NCI-H748 (cell line): ENCODE results near the gene KDM4C.
A peak's percentile ranks its signal among the peaks of the same experiment; 100 is the strongest.
"Not testable (repeated sequence)": the region's sequence is repeated elsewhere in the genome, so short reads cannot be mapped to it uniquely, and the experiment has no call there.

Experiments used
- DNase-seq: peaks from one replicate; lab custom pipeline; 2025; ENCODE audit not compliant: unreplicated experiment; lab: John Stamatoyannopoulos, UW

Gene KDM4C

DNA sequence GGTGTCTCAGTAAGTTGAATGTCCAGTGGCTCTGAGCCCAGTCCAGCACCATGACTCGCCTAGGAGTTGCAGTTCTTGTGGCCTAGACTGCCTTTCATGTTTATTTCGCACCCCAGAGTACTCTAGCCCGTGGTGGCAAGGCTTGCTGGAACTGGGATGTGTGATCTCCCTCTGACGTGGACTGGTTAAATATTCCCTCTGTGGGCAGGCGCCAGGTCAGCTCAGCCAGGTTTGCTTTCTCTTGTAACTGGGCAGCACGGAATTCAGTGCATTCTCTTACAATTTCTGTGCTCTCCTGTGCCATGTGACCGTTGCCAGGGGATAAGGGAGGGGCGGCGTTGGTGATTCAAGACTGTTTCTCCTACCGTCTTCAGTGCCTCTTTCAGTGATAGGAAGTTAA is 270.8 kb downstream of the KDM4C start:
- DNase-seq: no peak

DNA sequence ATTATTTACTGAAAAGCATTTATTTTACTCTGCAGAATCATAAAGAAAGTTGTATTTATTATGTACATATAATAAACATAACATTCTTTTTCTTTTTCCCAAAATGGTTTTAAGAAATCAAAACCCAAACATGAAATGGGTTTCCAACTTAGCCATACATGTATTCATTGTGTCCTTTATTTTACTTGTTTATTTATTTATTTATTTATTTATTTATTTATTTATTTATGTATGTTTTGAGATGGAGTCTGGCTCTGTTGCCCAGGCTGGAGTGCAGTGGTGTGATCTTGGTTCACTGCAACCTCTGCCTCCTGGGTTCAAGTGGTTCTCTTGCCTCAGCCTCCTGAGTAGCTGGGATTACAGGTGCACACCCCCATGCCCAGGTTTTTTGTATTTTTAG is 273.2 kb downstream of the KDM4C start:
- not testable (repeated sequence) for DNase-seq

DNA sequence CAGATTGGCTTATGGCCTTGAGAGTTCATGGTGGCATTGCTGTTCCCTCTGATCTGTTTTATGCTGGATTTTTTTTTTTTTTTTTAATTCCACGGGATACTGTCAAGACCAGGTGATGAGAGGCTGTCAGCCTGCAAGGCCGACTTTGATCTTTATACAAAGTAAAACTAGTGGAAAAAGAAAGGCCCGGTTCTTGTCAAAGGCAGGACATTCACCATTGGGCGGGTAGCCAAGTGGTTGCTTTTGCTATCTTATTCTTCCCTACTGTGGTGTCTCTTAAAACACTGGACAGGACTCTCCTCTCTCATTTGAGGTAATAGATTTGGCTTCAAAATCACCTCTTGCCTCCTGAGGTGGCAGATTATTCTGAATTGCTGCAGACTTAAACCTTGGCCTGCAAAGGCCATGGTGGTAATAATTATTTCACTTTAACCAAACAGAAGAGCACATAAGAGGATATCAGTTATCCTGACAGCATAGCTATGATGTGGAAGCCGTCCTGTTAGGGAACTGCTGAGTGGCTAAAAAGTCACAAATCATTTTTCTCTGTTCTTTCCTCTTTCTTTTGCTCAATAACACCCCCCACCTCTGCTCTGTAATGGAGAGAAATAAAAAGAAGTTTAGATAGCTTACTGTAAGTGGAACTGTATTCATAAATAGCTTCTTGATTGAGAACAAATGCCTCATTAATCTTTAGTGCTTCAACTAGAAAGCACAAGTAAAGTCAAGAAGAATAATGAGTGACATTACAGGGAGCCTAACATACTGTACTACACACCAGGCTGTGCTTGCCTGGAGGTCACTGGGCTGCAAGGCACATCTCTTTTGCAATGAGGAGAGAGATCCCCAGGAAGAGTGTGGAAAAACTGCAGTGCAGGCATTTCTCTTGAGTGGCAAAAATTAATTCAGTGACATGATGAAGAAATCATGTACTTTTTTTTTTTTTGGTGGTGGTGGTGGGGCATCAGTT is 275.6 kb downstream of the KDM4C start:
- no peak for DNase-seq

DNA sequence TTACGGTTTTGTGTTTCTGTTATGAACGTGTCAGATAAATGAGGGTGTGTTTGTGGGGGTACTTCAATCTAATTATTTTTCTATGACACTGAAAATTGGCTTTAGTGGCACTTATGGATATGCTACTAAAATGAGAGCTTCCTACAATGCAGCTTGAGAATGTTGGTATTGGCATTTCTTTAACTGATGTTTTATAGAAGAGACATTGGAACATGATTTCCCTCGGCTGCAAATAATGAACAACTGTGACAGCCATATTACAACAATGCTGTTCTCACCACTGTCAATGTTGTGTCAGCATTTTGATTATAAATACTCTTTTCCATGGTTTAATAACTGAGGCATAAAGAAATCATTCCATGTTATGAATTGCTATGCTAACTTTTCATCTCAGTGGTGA is 279.4 kb downstream of the KDM4C start:
- DNase-seq: no peak

DNA sequence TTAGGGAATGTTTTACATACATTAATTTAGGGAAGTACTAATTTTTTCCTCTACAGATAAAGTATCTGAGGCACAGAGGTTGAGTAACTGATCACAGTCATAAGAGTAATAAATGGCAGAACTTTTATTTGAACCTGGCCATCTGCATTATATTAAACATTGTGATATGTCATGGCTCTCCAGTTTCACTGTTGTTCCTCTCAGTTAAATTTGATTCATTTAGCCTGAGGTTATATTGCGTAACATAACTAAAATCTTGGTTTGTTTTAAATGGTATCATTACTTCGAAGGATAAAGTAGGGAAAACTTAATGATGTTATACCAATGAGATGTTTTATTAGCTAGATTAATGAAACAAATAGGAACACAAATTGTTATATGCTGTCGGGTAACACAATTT is 284.4 kb downstream of the KDM4C start:
- DNase-seq: no peak

DNA sequence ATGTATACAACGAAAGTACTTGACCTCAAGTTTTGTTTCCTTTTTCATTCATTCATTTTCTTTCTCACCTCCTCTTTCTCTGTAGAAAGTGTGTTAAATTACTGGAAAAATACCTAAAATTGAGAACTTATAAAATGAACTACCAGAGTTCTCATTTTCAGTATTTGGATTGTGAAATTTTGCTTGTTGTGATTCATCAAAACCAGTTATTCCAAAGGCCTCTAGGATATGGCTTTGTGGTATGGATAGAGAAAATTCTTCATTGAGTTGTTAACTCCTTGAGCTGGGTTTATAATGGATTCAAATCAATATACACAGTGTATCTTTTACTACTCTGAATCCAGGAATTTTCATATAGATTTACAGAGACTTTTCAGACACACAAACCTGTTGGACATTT is 287.6 kb downstream of the KDM4C start:
- DNase-seq: no peak

DNA sequence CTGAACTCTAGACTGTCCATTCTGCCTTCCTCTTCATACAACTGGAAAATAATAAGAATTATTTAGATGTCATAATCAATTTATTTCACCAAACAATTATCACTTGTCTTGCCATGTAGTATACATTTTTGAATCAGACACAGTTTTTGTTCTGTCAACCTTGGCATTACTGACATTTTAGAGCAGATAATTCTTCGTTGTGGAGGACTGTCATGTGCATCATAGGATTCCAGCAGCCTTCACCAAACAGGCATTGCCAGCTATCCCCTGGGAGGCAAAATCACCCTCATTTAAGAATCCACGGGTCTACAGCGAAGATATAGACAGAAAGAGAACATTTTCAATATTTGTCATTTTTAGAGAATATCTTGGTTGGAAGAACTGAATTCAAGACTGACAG is 293.9 kb downstream of the KDM4C start:
- no peak for DNase-seq

DNA sequence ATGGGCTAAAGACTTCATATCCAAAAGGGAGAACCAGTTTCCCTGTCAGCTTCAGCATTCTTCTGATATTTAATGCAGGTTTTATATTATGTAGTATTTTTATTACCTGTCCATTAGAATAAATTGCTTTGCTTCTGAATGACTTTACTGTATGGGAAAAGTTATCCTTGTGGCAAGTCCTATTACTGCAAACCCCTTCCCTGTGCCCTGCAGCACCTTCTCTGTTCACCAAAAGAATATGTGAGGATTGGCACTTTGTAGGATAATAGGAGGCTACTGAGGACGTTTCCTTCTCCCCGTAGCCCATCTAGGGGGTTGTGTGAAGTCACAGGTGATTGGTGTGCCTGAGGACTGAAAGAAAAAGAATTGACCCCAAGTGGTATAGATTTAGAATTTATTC is 296.1 kb downstream of the KDM4C start:
- no peak for DNase-seq

DNA sequence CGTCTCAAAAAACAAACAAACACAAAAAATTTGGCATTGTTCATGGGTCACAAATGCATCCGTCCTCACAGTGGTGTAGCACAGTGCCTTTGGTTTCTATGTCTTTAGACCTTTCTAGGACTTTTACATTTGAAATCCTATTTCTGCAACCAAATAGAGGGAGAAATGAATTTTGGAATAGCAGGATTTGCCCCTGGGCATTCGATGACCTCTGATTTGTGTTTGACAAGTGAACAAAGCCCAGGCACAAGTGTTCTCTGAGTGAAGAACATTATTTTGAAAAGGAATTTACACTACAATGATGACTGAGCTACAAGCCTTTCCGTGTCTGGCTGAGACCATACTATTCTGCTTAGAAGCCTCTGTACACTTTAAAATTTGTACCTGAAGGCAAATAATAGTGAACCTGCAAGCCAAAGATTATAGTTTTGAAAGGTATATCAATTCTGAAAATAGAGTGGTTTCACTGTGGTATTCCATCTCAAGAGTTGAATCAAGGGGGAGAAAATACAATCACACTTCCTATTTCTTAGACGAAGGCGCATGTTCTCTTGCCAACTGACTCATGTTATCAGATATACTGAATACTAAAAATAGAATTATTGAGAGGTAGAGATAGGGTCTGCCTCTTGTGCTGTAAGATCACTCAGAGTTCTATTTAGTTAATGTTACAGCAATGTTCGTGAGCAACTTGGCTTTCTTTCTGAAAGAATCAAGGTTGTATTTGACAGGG is 297.6 kb downstream of the KDM4C start:
- DNase-seq: no peak

DNA sequence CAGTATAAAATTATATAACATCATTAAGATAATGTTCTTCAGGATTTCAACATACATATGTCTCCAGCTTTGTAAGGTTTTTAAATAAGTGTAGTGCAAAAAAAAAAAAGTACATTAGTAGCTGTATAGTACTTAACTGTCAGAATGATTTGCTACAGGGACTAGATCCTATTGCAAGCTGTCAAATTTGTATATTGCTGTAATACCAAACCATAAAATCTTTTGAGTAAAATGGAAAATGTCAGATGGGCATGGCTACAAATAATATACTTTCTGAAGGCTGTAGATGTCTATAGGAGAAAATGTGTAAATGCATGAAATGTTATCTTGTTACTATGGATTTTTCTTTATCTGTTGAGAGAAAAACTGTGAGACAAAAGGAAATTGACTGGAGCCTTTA is 298.5 kb downstream of the KDM4C start:
- no peak for DNase-seq

DNA sequence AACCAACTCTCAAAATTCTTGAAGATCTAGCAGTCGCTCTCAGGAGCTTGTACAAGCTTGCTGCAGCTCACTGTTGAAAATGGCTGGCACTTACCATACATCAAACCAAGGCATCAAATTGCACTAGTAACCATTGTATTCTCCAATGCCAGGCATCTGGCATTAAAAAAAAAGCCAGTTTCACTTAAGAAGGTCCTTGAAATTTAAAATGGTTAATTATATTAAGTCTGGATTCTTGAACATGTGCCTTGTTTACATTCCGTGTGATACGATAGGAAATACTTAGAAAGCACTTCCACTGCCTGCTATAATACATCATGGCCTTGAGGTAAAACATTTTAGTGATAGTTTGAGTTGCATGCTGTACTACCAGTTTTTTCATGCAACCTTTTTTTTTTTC is 300.7 kb downstream of the KDM4C start:
- peak; percentile 17 for DNase-seq

DNA sequence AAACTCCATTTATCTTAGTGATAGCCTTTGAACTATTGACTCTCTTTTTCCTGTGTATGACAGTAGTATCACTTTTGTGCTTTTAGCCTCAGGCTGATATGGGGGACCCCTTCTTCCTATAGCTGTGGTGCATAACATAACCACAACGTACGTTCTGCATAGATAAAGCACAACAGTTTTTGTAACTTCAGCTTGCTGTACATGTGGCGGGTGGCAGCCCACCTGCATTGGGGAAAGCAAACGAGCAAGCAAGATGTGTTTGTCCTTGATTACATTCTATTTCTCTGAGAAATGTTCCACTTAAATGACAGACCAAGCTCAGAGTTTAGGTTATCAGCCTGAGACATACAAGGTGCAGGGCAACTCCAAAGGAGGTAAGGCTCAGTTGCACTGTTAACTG is 309.4 kb downstream of the KDM4C start:
- no peak for DNase-seq

DNA sequence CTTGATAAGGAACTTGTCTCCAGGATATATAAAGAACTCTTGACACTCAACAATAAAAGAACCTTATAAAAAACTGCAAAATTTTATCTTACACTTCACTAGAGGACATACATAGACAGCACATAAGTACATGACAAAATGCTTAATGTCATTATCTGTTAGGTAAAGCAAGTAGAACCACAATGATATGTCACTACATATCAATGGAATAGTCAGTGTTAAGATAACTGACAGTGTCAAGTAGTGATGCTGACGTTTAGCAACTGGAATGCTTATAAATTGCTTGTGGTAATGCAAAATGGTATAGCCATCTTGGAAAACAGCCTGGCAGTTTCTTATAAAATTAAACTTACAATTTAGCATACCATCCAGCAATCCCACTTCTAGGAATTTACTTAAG is 314.1 kb downstream of the KDM4C start:
- no peak for DNase-seq

DNA sequence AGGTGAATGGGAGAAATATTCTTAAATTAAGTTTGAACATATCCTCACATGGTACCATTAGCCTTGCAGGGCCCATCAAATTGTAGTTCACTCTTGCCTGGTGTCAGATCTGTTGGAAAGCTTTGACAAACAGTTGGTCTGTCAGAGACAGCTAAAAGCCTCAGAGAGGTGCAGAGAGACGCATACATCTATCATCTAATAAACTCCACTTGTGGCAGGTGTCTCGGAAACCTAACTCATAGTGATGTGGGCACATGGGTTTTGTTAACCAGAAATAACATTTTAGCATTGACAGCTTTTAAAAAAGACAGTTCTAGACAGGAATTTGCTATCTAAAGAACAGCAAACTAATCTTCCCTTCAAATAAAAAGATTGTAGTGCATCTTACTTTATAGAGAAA is 315.9 kb downstream of the KDM4C start:
- DNase-seq: no peak

DNA sequence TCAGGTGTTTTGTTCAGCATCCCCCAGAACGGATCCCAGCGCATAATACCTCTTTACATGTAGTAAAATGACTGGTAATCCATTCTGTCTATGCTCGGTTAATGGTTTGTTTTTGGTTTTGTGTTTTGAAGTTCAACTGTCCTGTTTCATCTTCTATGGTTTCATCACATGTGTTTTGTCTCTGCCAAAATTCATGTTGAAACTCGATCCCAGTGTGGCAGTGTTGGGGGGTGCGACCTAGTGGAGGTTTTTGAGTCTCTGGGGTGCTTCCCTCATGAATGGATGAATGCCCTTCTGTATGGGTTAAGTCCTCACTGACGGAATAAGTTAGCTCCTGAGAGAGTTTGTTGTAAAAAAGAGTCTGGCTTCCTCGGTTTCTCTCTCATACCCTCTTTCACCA is 317.4 kb downstream of the KDM4C start:
- DNase-seq: no peak

DNA sequence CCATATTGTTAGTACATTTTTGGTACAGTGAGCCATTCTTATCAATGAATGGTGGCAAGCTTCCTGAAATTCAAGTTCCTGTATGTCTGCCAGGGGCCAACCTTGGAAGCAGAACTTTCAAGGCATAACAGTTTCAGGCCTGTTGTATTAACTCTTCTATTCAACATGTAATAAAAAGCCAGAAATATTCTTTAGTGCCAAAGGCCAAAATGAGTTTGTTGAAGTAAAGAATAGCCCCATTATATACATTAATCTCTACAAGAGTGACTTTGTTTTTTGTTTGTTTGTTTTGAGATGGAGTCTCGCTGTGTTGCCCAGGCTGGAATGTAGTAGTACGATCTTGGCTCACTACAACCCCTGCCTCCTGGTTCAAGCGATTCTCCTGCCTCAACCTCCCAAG is 321.3 kb downstream of the KDM4C start:
- no peak for DNase-seq

DNA sequence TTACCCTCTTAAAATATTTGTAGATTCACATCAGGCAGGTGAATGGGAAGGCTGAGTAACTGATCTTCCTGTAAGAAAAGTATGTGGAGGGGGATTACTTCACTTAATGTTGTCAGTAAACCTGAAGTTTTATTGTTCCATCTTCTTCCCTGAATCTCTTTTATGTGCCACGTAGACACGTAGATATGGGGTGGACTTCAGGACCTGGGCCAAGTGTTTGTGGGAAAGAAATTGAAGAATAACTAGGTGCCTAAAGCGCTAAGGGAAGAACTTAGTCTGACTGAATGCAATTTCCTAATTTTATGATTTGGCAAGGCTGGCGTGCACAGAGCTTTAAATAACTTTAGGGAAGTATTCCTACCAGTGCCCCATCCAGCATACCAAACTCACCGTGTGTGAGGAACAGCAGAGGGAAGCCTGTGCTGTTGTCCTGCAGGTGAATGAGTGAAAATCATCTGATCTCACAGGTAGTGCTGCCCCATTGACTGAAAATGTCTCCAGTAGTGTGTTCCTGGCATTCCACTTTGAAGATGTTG is 323.4 kb downstream of the KDM4C start:
- no peak for DNase-seq

DNA sequence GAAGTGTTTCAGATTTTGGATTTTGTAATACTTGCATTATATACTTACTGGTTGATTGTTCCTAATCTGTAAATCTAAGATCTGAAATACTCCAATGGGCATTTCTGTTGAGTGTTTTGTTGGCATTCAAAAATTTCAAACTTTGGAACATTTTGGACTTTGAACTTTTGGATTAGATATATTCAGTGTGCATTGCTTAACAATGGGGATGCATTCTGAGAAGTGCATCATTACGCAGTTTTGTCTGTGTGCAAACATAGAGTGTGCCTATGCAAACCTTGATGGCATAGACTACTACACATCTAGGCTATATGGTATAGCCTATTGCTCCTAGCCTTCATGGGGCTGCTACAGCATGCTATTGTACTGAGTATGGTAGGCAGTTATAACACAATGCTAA is 325.4 kb downstream of the KDM4C start:
- no peak for DNase-seq

DNA sequence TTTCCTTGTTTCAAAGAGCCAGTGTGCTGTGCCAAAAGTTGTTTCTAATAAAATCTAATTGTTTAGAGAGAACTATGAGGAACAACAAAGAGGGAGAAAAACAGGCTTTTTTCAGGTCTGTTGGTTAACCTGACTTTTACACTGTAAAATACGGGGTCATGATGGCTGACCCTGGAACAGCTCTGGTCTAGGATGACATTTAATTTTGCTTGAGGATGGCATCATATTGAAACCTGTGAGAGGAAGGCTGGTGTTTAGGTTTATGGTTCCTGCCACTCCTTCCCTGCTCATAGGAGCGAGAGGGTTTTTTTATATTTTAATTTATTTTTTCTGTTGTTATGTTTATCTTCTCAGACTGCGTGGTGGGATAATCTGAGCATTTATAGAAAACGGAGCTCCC is 327.6 kb downstream of the KDM4C start:
- DNase-seq: no peak

DNA sequence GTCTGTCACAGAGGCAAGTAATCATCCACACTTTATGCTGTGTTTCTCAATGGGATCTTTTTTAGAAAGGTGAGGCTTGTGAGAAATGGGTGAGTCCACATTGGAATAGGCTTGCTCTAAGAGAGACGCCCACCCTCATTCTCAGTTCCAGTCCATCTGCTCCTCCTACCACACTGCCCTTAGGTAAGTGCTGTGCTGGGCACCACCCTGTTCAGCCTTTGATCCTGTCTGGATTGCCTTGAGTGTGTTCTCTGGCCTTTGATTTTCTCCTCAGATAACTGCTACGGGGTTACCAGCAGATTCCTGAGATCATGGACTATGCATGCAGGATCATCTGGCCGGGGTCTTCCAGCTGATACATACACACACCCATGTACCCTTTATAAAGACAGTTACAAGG is 328.6 kb downstream of the KDM4C start:
- no peak for DNase-seq

DNA sequence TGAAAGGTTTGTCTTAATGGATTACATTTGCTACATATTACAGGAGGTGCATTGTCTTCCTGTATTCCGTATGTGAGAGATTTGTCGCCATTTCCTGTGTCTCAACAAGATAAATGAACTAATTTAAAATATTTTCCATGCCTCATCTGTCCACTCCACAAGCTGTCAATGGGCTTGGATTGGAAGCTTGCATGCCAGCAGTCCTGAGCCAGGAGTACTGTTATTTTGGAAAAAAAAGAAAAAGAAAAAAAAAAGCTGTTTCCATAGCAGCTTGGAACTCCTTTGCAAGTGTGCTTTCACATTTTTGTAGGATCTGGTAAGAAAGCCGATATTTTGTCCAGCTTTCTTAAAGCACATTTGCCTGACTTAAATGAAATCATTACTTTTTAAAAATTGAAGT is 330.8 kb downstream of the KDM4C start:
- no peak for DNase-seq
